Tibial nerve (tissue), 4 donors: ENCODE data around the gene USP6NL. TPM values are rescaled to one million over a fixed set of nuclear protein-coding genes. Genes with fewer than 3 reads are reported as not detected.
A peak's percentile ranks its signal among the peaks of the same experiment; 100 is the strongest.
"Not testable (repeated sequence)": the region's sequence is repeated elsewhere in the genome, so short reads cannot be mapped to it uniquely, and the experiment has no call there.

Experiments used
- DNase-seq, 2 donors: peaks; one replicate each; pipeline ENCODE4 v3.0.0-alpha.2; 2019; ENCODE audit warnings: low spot score in 2 of 2
- H3K27ac ChIP-seq, 4 donors: fragments of 200-600 bp; sonication (generic) in 3 of 4; one replicate each; pipeline ENCODE4 v1.5.1; 2017 to 2019; ENCODE audit warnings: mild to moderate bottlenecking in 1 of 4
- H3K27me3 ChIP-seq, 2 donors: fragments of 200-600 bp; sonication (generic) in 1 of 2; one replicate each; pipeline versions ENCODE4 v1.5.1 to v1.6.0; 2017 to 2019
- H3K36me3 ChIP-seq, 3 donors: fragments of 200-600 bp; sonication (generic); one replicate each; pipeline ENCODE4 v1.5.1; 2018 to 2019
- H3K4me1 ChIP-seq, 4 donors: fragments of 200-600 bp; sonication (generic) in 3 of 4; one replicate each; pipeline ENCODE4 v1.5.1; 2017 to 2019
- H3K4me3 ChIP-seq, 4 donors: fragments of 200-600 bp; sonication (generic) in 3 of 4; one replicate each; pipeline ENCODE4 v1.5.1; 2017 to 2019; ENCODE audit warnings: mild to moderate bottlenecking in 1 of 4, moderate library complexity in 1 of 4
- H3K9me3 ChIP-seq, 4 donors: fragments of 200-600 bp; sonication (generic) in 3 of 4; one replicate each; pipeline ENCODE4 v1.5.1; 2017 to 2019
- CTCF ChIP-seq, 5 experiments: fragments of 200-600 bp in 3 of 5; fragments of 450-650 bp in 2 of 5; sonication (generic) in 3 of 5; IDR thresholded peaks; one replicate each; pipeline ENCODE4 v1.5.1; 2016 to 2019; ENCODE audit warnings: antibody characterized with exemption in 5 of 5, mild to moderate bottlenecking in 3 of 5, moderate library complexity in 2 of 5
- EP300 ChIP-seq, 2 donors: sonication (generic); formaldehyde crosslinking; IDR thresholded peaks; one replicate each; pipeline ENCODE4 v1.6.1; 2017; ENCODE audit warnings: antibody characterized with exemption in 2 of 2, mild to moderate bottlenecking in 1 of 2
- POLR2A ChIP-seq, 2 donors: fragments of 450-650 bp; IDR thresholded peaks; one replicate each; pipeline ENCODE4 v1.6.1; 2017; ENCODE audit warnings: antibody characterized with exemption in 2 of 2, mild to moderate bottlenecking in 2 of 2, moderate library complexity in 2 of 2
- WGBS, 2 donors: methylation state at CpG; one replicate each; pipeline ENCODE4 v1.1.5; 2018; 5-methylcytosine and 5-hydroxymethylcytosine counted together
- total RNA-seq, 4 donors: library from RNA; depleted of rRNA; stranded (reverse); fragments of >200 nt; gene quantifications; one replicate each; pipeline ENCODE4 v1.1.0, GENCODE V29; 2016

The USP6NL gene
- total RNA-seq, 4 donors from 2014 or later = 21.8 to 33.9 (median 25.0) TPM

GRCh38 chr10:11631890-11632587, 20.6 kb upstream of the USP6NL start:
- Histone ChIP-seq H3K36me3 (no peaks in the 10 kb centered on the region), H3K27ac (peak overlapping the region in 1 of 4 donors; percentile 19), H3K4me1 (no peaks in the 10 kb centered on the region), H3K9me3 (no peaks in the 10 kb centered on the region), H3K27me3 (no peaks in the 10 kb centered on the region), H3K4me3 (no peak overlapping the region)
- TF ChIP-seq EP300 (IDR thresholded peaks at IDR 0.05) = no peak
- TF ChIP-seq POLR2A (IDR thresholded peaks at IDR 0.05) = no peak
- no peak for TF ChIP-seq CTCF (IDR thresholded peaks at IDR 0.05)
- no peak for DNase-seq
- 87 to 88% methylated on average over 8 of the region's 8 CpGs for WGBS, 2 donors

GRCh38 chr10:11631291-11631690, 19.8 kb upstream of the USP6NL start:
- H3K4me1 ChIP-seq = no peaks in the 10 kb centered on the region
- H3K4me3 ChIP-seq = no peak overlapping the region
- no peak for TF ChIP-seq POLR2A (IDR thresholded peaks at IDR 0.05)
- TF ChIP-seq EP300 (IDR thresholded peaks at IDR 0.05) = no peak
- no peak for TF ChIP-seq CTCF (IDR thresholded peaks at IDR 0.05)
- no peaks in the 10 kb centered on the region for H3K9me3 ChIP-seq
- H3K27me3 ChIP-seq = no peaks in the 10 kb centered on the region
- no peaks in the 10 kb centered on the region for H3K36me3 ChIP-seq
- WGBS, 2 donors = 85 to 91% methylated on average over 11 of the region's 11 CpGs
- H3K27ac ChIP-seq = no peak overlapping the region
- no peak for DNase-seq

GRCh38 chr10:11629731-11630130, 18.3 kb upstream of the USP6NL start:
- H3K27me3 ChIP-seq = no peaks in the 10 kb centered on the region
- no peak for DNase-seq
- H3K4me1 ChIP-seq = no peaks in the 10 kb centered on the region
- no peaks in the 10 kb centered on the region for H3K36me3 ChIP-seq
- WGBS, 2 donors = 69 to 70% methylated on average over 6 of the region's 6 CpGs
- TF ChIP-seq CTCF (IDR thresholded peaks at IDR 0.05) (no peak), EP300 (IDR thresholded peaks at IDR 0.05) (no peak), POLR2A (IDR thresholded peaks at IDR 0.05) (no peak)
- no peaks in the 10 kb centered on the region for H3K9me3 ChIP-seq
- H3K4me3 ChIP-seq = no peak overlapping the region
- H3K27ac ChIP-seq = no peak overlapping the region

GRCh38 chr10:11627941-11628340, 16.5 kb upstream of the USP6NL start:
- H3K36me3 ChIP-seq, H3K27ac ChIP-seq, H3K4me3 ChIP-seq, H3K27me3 ChIP-seq, H3K9me3 ChIP-seq, H3K4me1 ChIP-seq, DNase-seq: not testable (repeated sequence)
- WGBS, 2 donors = 81 to 85% methylated on average over 8 of the region's 8 CpGs

- Histone ChIP-seq H3K4me3 (no peak overlapping the region), H3K27me3 (no peaks in the 10 kb centered on the region)
- TF ChIP-seq CTCF (IDR thresholded peaks at IDR 0.05) (no peak), POLR2A (IDR thresholded peaks at IDR 0.05) (no peak), EP300 (IDR thresholded peaks at IDR 0.05) (no peak)
These were observed 14.6 kb upstream of the USP6NL start for GRCh38 chr10:11626071-11626470.

More at GRCh38 chr10:11626071-11626470, 14.6 kb upstream of the USP6NL start:
- no peak for DNase-seq
- Histone ChIP-seq H3K27ac (no peak overlapping the region), H3K4me1 (no peaks in the 10 kb centered on the region), H3K9me3 (no peaks in the 10 kb centered on the region), H3K36me3 (no peaks in the 10 kb centered on the region)
- 86 to 88% methylated on average over 3 of the region's 3 CpGs for WGBS, 2 donors
